ENCODE measurements around the gene PDLIM5.

The PDLIM5 gene

DNA sequence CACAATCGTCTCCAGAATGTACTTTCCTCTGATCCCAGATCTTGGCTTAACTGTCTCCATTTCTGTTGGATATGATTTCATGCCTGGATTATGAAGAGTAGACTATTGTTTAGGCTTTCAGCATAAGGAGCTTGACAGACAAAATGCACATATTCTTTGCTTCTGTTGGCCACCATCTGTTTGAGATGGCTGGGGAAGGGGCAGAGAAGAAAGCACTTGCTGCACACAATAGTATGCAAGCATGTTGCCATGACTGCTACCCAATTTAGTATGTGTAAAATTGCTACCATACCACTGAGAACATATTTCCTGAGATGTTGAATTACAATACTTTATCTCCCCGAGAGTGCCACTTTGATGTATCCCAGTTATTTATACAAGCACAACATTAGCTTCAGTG is 178.1 kb downstream of the PDLIM5 start:
- Histone ChIP-seq H2AFZ (no peak overlapping the region), H3K4me1 (no peaks in the 10 kb centered on the region), H3K27me3 (ENCODE audit: control insufficient read depth, insufficient read depth, low read length) (no peaks in the 10 kb centered on the region), H3K79me2 (no peaks in the 10 kb centered on the region), H3K9ac (no peak overlapping the region), H3K36me3 (ENCODE audit: control insufficient read depth, insufficient read depth, low read length) (no peaks in the 10 kb centered on the region), H3K9me3 (ENCODE audit: control insufficient read depth, low read length) (no peaks in the 10 kb centered on the region), H3K4me3 (ENCODE audit: low read depth, low read length) (no peak overlapping the region), H3K27ac (no peak overlapping the region), H3K4me2 (ENCODE audit: low read length) (no peak overlapping the region)
- TF ChIP-seq, protein P1, sequence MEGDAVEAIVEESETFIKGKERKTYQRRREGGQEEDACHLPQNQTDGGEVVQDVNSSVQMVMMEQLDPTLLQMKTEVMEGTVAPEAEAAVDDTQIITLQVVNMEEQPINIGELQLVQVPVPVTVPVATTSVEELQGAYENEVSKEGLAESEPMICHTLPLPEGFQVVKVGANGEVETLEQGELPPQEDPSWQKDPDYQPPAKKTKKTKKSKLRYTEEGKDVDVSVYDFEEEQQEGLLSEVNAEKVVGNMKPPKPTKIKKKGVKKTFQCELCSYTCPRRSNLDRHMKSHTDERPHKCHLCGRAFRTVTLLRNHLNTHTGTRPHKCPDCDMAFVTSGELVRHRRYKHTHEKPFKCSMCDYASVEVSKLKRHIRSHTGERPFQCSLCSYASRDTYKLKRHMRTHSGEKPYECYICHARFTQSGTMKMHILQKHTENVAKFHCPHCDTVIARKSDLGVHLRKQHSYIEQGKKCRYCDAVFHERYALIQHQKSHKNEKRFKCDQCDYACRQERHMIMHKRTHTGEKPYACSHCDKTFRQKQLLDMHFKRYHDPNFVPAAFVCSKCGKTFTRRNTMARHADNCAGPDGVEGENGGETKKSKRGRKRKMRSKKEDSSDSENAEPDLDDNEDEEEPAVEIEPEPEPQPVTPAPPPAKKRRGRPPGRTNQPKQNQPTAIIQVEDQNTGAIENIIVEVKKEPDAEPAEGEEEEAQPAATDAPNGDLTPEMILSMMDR (IDR thresholded peaks at IDR 0.05): no peak

DNA sequence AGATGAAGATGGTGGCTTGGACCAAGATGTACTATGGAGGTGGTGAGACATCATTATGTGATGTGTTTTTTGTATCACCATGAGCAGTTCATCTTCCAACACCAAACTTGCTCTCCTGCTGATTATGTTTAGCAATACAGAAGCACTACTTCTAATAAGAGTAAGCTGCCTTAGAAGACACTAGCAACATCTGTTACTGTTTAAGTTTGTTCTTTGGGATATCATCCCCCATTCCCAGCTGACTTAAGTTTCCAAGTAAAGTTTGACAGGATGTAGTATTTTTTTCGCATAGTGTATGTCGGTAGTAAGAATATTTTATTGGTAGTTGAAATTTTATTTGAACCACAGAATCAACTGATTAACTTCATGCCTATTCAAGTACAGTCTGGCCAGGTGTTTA is 182.5 kb downstream of the PDLIM5 start:
- Histone ChIP-seq H3K4me2 (ENCODE audit: low read length) (no peak overlapping the region), H3K27ac (no peak overlapping the region), H2AFZ (no peak overlapping the region), H3K4me1 (no peaks in the 10 kb centered on the region), H3K9ac (no peak overlapping the region), H3K4me3 (ENCODE audit: low read depth, low read length) (no peak overlapping the region), H3K9me3 (ENCODE audit: control insufficient read depth, low read length) (no peaks in the 10 kb centered on the region), H3K27me3 (ENCODE audit: control insufficient read depth, insufficient read depth, low read length) (no peaks in the 10 kb centered on the region), H3K79me2 (no peaks in the 10 kb centered on the region), H3K36me3 (ENCODE audit: control insufficient read depth, insufficient read depth, low read length) (no peaks in the 10 kb centered on the region)
- TF ChIP-seq, protein P1 (IDR thresholded peaks at IDR 0.05): no peak

- TF ChIP-seq, protein P1 (IDR thresholded peaks at IDR 0.05): no peak
- Histone ChIP-seq H3K9ac (no peak overlapping the region), H3K79me2 (no peaks in the 10 kb centered on the region), H3K27me3 (ENCODE audit: control insufficient read depth, insufficient read depth, low read length) (no peaks in the 10 kb centered on the region), H3K36me3 (ENCODE audit: control insufficient read depth, insufficient read depth, low read length) (no peaks in the 10 kb centered on the region), H3K4me1 (no peaks in the 10 kb centered on the region), H2AFZ (no peak overlapping the region), H3K4me3 (ENCODE audit: low read depth, low read length) (no peak overlapping the region), H3K4me2 (ENCODE audit: low read length) (no peak overlapping the region), H3K9me3 (ENCODE audit: control insufficient read depth, low read length) (no peaks in the 10 kb centered on the region), H3K27ac (no peak overlapping the region)
These were observed 183.4 kb downstream of the PDLIM5 start for GRCh38 chr4:94635177-94635576.

- no peak overlapping the region for H3K9ac ChIP-seq
These were observed 184.3 kb downstream of the PDLIM5 start for GRCh38 chr4:94636004-94636403.

GRCh38 chr4:94639298-94639697 is 187.6 kb downstream of the PDLIM5 start:
- Histone ChIP-seq H3K4me2 (ENCODE audit: low read length) (no peak overlapping the region), H3K36me3 (ENCODE audit: control insufficient read depth, insufficient read depth, low read length) (no peaks in the 10 kb centered on the region), H3K79me2 (no peaks in the 10 kb centered on the region), H3K4me1 (no peaks in the 10 kb centered on the region), H3K9ac (no peak overlapping the region), H3K27ac (no peak overlapping the region), H3K9me3 (ENCODE audit: control insufficient read depth, low read length) (no peaks in the 10 kb centered on the region), H3K4me3 (ENCODE audit: low read depth, low read length) (no peak overlapping the region), H2AFZ (no peak overlapping the region), H3K27me3 (ENCODE audit: control insufficient read depth, insufficient read depth, low read length) (no peaks in the 10 kb centered on the region)
- TF ChIP-seq, protein P1 (IDR thresholded peaks at IDR 0.05): no peak

More at GRCh38 chr4:94636004-94636403, 184.3 kb downstream of the PDLIM5 start:
- Histone ChIP-seq H3K9me3 (ENCODE audit: control insufficient read depth, low read length) (no peaks in the 10 kb centered on the region), H3K4me2 (ENCODE audit: low read length) (no peak overlapping the region), H3K79me2 (no peaks in the 10 kb centered on the region), H3K27me3 (ENCODE audit: control insufficient read depth, insufficient read depth, low read length) (no peaks in the 10 kb centered on the region), H2AFZ (no peak overlapping the region), H3K36me3 (ENCODE audit: control insufficient read depth, insufficient read depth, low read length) (no peaks in the 10 kb centered on the region), H3K27ac (no peak overlapping the region), H3K4me1 (no peaks in the 10 kb centered on the region), H3K4me3 (ENCODE audit: low read depth, low read length) (no peak overlapping the region)
- TF ChIP-seq, protein P1 (IDR thresholded peaks at IDR 0.05): no peak

Measured in parathyroid adenoma (tissue), 2 donors.